ENCODE results near the gene UBL4B. TPM values are rescaled to one million over a fixed set of nuclear protein-coding genes. Genes with fewer than 3 reads are reported as not detected.

UBL4B gene, protein sequence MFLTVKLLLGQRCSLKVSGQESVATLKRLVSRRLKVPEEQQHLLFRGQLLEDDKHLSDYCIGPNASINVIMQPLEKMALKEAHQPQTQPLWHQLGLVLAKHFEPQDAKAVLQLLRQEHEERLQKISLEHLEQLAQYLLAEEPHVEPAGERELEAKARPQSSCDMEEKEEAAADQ
- total RNA-seq (2022) (not detected in 2 replicates), Bru-seq, nascent RNA (percentile 19 among the genes with signal in this experiment), BruChase-seq, experiment 1, labeled RNA remaining after a 6-hour chase (percentile 22 among the genes with signal in this experiment), BruChase-seq, experiment 2, labeled RNA remaining after a 2-hour chase (not detected)
- long read RNA-seq: 0 reads

DNA sequence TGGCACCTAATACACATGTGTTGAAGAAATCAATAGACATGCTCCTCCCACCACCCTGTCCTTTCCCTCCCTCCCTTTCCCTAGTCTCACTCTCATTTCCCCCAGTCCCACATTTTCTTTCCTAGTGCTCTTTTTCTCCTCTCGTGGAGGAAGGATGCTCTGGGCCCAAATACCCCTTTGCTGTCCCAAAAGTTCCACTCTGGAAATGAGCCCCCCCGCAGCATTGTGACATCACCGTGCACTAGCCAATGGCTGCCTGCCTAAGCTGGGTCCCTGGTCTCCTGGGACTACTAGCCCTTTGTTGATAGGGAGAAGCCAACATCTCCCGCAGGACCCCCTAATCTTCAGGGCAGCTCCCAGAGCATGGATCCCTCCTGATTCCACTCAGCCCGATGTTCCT lies at the start of gene UBL4B:
Gene UBL4B, plus strand, starts transcription at position 301 of the 400 bp plus-strand sequence. Its CDS starts 92 bp downstream, at position 393.
- H3K27me3 Mint-ChIP-seq (ENCODE audit: unreplicated experiment): peaks cover 99% of the 10 kb centered on the region
- intact Hi-C loops (cut with micrococcal nuclease; ENCODE audit: unreplicated experiment): no loop called here
- H3K9me3 Mint-ChIP-seq (ENCODE audit: low read depth, unreplicated experiment): no peaks in the 10 kb centered on the region
- DNase-seq: no peak
- no peak within 1 kb of the TSS for H3K4me3 Mint-ChIP-seq (ENCODE audit: low read depth, unreplicated experiment)
- CTCF ChIA-PET: no interaction called here
- TF ChIP-seq, protein P1, sequence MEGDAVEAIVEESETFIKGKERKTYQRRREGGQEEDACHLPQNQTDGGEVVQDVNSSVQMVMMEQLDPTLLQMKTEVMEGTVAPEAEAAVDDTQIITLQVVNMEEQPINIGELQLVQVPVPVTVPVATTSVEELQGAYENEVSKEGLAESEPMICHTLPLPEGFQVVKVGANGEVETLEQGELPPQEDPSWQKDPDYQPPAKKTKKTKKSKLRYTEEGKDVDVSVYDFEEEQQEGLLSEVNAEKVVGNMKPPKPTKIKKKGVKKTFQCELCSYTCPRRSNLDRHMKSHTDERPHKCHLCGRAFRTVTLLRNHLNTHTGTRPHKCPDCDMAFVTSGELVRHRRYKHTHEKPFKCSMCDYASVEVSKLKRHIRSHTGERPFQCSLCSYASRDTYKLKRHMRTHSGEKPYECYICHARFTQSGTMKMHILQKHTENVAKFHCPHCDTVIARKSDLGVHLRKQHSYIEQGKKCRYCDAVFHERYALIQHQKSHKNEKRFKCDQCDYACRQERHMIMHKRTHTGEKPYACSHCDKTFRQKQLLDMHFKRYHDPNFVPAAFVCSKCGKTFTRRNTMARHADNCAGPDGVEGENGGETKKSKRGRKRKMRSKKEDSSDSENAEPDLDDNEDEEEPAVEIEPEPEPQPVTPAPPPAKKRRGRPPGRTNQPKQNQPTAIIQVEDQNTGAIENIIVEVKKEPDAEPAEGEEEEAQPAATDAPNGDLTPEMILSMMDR (IDR thresholded peaks at IDR 0.05; ENCODE audit: unreplicated experiment): no peak
- no TSS peak for BruUV-seq (replicated peaks)
- no peak within 1 kb of the TSS for H3K27ac Mint-ChIP-seq (ENCODE audit: unreplicated experiment)
- H3K4me1 Mint-ChIP-seq (ENCODE audit: low read depth, unreplicated experiment): no peaks in the 10 kb centered on the region
- peaks cover 4% of the 10 kb centered on the region for H3K36me3 Mint-ChIP-seq (ENCODE audit: insufficient read depth, unreplicated experiment)

DNA sequence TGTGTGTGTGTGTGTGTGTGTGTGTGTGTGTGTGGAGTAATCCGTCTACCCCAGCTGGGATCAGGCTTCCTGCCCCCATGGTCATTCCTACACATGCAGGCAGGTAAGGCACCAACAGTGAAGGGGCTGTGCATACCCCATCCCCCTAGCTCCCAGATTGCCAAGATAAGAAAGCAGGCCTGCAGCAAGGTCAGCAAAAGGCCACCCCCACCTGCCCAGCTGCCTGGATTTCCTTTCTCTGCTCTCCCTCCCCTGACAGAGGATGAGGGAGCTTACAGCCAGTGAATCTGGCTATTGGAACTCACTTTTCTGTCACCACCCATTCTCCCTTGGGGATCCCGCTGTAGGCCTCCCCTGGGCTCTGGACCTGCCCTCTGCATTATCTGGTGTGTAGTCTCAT lies 49.6 kb upstream of the UBL4B start:
- no TSS peak for BruUV-seq (replicated peaks)
- Mint-ChIP-seq H3K27ac (ENCODE audit: unreplicated experiment) (no peak overlapping the region), H3K9me3 (ENCODE audit: low read depth, unreplicated experiment) (no peaks in the 10 kb centered on the region), H3K4me3 (ENCODE audit: low read depth, unreplicated experiment) (no peak overlapping the region), H3K27me3 (ENCODE audit: unreplicated experiment) (no peaks in the 10 kb centered on the region), H3K36me3 (ENCODE audit: insufficient read depth, unreplicated experiment) (no peaks in the 10 kb centered on the region), H3K4me1 (ENCODE audit: low read depth, unreplicated experiment) (no peaks in the 10 kb centered on the region)
- CTCF ChIA-PET: interaction anchor here (0.6 kb wide), 1 partner anchor 18 kb away, joined by 3 read pairs; no protein-coding TSS in a partner anchor
- intact Hi-C loops (cut with micrococcal nuclease; ENCODE audit: unreplicated experiment): no loop called here
- TF ChIP-seq, protein P1 (IDR thresholded peaks at IDR 0.05; ENCODE audit: unreplicated experiment): no peak
- DNase-seq: no peak

DNA sequence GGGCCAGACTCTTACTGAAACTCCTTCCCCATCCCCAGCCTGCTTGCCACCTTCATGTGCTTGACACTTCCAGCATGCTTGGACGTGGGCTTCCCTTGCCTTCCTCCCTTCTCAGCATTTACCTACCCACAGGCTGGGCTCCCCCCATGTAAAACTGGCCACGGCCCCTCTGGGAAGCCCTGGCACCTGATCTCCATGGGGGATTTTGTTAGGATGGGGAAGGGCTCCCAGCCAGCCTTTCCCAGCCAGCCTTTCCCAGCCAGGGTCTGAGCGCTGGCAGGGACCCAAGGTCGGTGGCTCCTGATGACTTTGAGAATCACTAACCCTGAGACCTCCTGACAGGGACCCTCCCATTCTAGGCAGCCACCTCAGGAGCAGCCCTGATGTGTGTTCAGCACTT lies 48.5 kb upstream of the UBL4B start:
- DNase-seq: no peak
- no peaks in the 10 kb centered on the region for H3K4me1 Mint-ChIP-seq (ENCODE audit: low read depth, unreplicated experiment)
- H3K4me3 Mint-ChIP-seq (ENCODE audit: low read depth, unreplicated experiment): no peak overlapping the region

DNA sequence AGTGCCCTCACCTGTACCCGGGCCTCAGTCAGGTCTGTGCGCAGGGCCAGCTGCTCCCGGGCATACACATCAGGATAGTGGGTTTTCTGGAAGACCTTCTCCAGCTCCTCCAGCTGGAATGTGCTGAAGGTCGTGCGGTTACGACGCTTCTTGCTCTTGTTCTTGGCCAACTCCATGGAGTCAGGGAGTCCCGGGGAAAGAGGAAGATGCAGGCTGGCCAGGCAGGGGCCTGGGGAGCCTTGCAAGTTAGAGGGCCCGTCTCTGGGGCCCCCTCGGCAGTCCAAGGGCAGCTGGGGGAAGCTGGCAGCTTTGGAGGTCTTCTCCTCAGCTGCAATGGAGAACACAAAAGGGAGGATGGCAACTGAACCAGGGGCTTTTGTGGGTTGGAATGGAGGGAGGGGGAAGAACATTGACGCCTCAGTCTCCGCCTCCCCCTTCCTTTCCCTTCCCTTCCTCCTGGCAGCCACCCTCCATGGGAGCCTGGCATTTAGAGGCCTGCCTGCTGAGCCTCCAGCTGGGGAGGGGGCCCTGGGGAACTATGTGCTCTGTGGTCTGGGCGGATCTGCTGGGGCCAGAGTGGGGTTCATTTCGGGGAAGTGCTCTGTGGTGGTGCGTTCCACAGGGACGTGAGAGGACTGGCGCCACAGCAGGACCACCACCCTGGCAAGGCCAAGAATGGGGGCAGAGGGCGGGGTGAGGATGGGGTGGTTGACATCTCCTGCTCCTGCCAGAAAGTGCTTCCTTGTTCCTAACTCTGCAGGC lies 47.5 kb upstream of the UBL4B start:
- no TSS peak for BruUV-seq (replicated peaks)
- H3K27ac Mint-ChIP-seq (ENCODE audit: unreplicated experiment): no peak overlapping the region

More for the DNA sequence above, 48.5 kb upstream of the UBL4B start:
- BruUV-seq (replicated peaks): no TSS peak
- no peaks in the 10 kb centered on the region for H3K9me3 Mint-ChIP-seq (ENCODE audit: low read depth, unreplicated experiment)
- TF ChIP-seq, protein P1 (IDR thresholded peaks at IDR 0.05; ENCODE audit: unreplicated experiment): no peak
- CTCF ChIA-PET: no interaction called here
- H3K27ac Mint-ChIP-seq (ENCODE audit: unreplicated experiment): no peak overlapping the region
- H3K27me3 Mint-ChIP-seq (ENCODE audit: unreplicated experiment): no peaks in the 10 kb centered on the region
- H3K36me3 Mint-ChIP-seq (ENCODE audit: insufficient read depth, unreplicated experiment): no peaks in the 10 kb centered on the region
- intact Hi-C loops (cut with micrococcal nuclease; ENCODE audit: unreplicated experiment): no loop called here

More for the DNA sequence above, 47.5 kb upstream of the UBL4B start:
- Mint-ChIP-seq H3K36me3 (ENCODE audit: insufficient read depth, unreplicated experiment) (no peaks in the 10 kb centered on the region), H3K4me1 (ENCODE audit: low read depth, unreplicated experiment) (no peaks in the 10 kb centered on the region), H3K4me3 (ENCODE audit: low read depth, unreplicated experiment) (no peak overlapping the region), H3K27me3 (ENCODE audit: unreplicated experiment) (no peaks in the 10 kb centered on the region), H3K9me3 (ENCODE audit: low read depth, unreplicated experiment) (no peaks in the 10 kb centered on the region)
- intact Hi-C loops (cut with micrococcal nuclease; ENCODE audit: unreplicated experiment): no loop called here
- CTCF ChIA-PET: no interaction called here
- TF ChIP-seq, protein P1 (IDR thresholded peaks at IDR 0.05; ENCODE audit: unreplicated experiment): no peak
- DNase-seq: no peak
